ENCODE results near the gene RNF138.

- no peak for TF ChIP-seq CTCF (IDR thresholded peaks at IDR 0.05; ENCODE audit: poor library complexity)
- no peak for TF ChIP-seq EZH2 (IDR thresholded peaks at IDR 0.05; ENCODE audit: borderline replicate concordance)
- no peak for TF ChIP-seq EZH2phosphoT487 (IDR thresholded peaks at IDR 0.05; ENCODE audit: low read depth, severe bottlenecking, unreplicated experiment)
These were observed 4.8 kb upstream of the RNF138 start for GRCh38 chr18:32086881-32087280.
